OCI-LY3 (cell line): Measurements from ENCODE around the gene ERC1.
"Not testable (repeated sequence)": the region's sequence is repeated elsewhere in the genome, so short reads cannot be mapped to it uniquely, and the experiment has no call there.

Source experiments
- H2AFZ ChIP-seq: fragments of 200-600, 300-600 bp; shearing (Covaris generic); 2 replicates; pipeline ENCODE4 v1.6.0; 2014; ENCODE audit warnings: antibody characterized with exemption, low read depth, low read length
- H3K27ac ChIP-seq: fragments of 200-600, 300-600 bp; sonication (generic); 2 replicates; pipeline ENCODE4 v1.5.1; 2014; ENCODE audit warnings: mild to moderate bottlenecking, low read length, moderate library complexity, mixed read lengths
- H3K27me3 ChIP-seq: fragments of 200-600, 300-600 bp; sonication (generic); 2 replicates; pipeline ENCODE4 v1.6.1; 2014; ENCODE audit warnings: low read depth, low read length, mixed read lengths
- H3K36me3 ChIP-seq: fragments of 200-600, 300-600 bp; sonication (generic); replicated peaks from 2 replicates; pipeline ENCODE3; 2014; ENCODE audit warnings: low read depth, low read length, mixed read lengths
- H3K4me1 ChIP-seq: fragments of 300-600, 200-600 bp; sonication (generic); 2 replicates; pipeline ENCODE4 v1.6.1; 2014; ENCODE audit warnings: low read length, mixed read lengths
- H3K4me2 ChIP-seq: fragments of 200-600, 300-600 bp; sonication (generic); 2 replicates; pipeline ENCODE4 v1.6.1; 2014; ENCODE audit warnings: low read length, mixed read lengths
- H3K4me3 ChIP-seq: fragments of 300-600, 200-600 bp; sonication (generic); 2 replicates; pipeline ENCODE4 v1.5.1; 2014; ENCODE audit warnings: antibody characterized with exemption, mild to moderate bottlenecking, low read length, moderate library complexity
- H3K79me2 ChIP-seq: fragments of 300-600, 200-600 bp; shearing (Covaris generic); 2 replicates; pipeline ENCODE4 v1.6.1; 2014; ENCODE audit warnings: mild to moderate bottlenecking, low read length, mixed read lengths
- H3K9ac ChIP-seq: fragments of 300-600, 200-600 bp; shearing (Covaris generic); 2 replicates; pipeline ENCODE4 v1.6.0; 2014; ENCODE audit warnings: mild to moderate bottlenecking, low read length, moderate library complexity
- H3K9me3 ChIP-seq: fragments of 200-600, 300-600 bp; shearing (Covaris generic); 2 replicates; pipeline ENCODE4 v1.6.1; 2014; ENCODE audit warnings: low read length, mixed read lengths; ENCODE audit not compliant: insufficient read depth
- H4K20me1 ChIP-seq: fragments of 200-600, 300-600 bp; sonication (generic); 2 replicates; pipeline ENCODE4 v1.6.1; 2016; ENCODE audit warnings: low read length, mixed read lengths; ENCODE audit not compliant: insufficient read depth
- EZH2phosphoT487 ChIP-seq: fragments of 200-600 bp; shearing (Covaris generic); IDR thresholded peaks from 2 replicates; pipeline ENCODE4 v1.6.1; 2018; ENCODE audit warnings: antibody characterized with exemption, mixed run types, low read depth
- TF ChIP-seq, protein P1 (sequence below): fragments of 200-600, 300-600 bp; sonication (generic); IDR thresholded peaks from 2 replicates; pipeline ENCODE4 v1.5.1; 2014; ENCODE audit warnings: antibody characterized with exemption, low read length, low read depth

ERC1 gene

DNA sequence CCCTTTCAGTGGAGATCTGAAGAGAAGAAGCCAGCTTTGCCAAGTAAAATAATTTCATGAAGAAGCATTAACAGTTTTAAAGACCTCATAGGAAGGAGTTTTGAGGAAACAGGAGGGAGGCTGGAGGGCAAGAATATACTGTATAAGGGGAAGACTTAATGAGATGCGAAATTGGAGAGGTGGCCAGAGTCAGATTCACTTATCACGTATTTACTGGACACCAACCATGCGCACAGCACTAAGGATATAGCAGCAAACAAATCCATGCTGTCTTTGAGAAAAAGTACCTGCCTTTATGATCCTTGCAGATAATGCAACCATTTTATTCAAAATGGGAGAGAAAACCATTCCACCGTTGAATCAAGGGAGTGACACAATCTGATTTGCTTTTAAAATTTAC is 100.3 kb downstream of the ERC1 start:
- Histone ChIP-seq H3K4me2 (no peak overlapping the region), H4K20me1 (peaks cover 11% of the 10 kb centered on the region; the same call in 1 of the 2 replicates), H3K36me3 (no peaks in the 10 kb centered on the region), H3K27ac (no peak overlapping the region), H3K4me1 (peaks cover 6% of the 10 kb centered on the region; the same call in 1 of the 2 replicates), H3K9ac (no peak overlapping the region), H3K9me3 (no peaks in the 10 kb centered on the region), H3K27me3 (no peaks in the 10 kb centered on the region), H3K4me3 (no peak overlapping the region), H2AFZ (no peak overlapping the region), H3K79me2 (peaks cover 3% of the 10 kb centered on the region)
- TF ChIP-seq, protein P1, sequence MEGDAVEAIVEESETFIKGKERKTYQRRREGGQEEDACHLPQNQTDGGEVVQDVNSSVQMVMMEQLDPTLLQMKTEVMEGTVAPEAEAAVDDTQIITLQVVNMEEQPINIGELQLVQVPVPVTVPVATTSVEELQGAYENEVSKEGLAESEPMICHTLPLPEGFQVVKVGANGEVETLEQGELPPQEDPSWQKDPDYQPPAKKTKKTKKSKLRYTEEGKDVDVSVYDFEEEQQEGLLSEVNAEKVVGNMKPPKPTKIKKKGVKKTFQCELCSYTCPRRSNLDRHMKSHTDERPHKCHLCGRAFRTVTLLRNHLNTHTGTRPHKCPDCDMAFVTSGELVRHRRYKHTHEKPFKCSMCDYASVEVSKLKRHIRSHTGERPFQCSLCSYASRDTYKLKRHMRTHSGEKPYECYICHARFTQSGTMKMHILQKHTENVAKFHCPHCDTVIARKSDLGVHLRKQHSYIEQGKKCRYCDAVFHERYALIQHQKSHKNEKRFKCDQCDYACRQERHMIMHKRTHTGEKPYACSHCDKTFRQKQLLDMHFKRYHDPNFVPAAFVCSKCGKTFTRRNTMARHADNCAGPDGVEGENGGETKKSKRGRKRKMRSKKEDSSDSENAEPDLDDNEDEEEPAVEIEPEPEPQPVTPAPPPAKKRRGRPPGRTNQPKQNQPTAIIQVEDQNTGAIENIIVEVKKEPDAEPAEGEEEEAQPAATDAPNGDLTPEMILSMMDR, result no peak
- no peak for TF ChIP-seq EZH2phosphoT487

DNA sequence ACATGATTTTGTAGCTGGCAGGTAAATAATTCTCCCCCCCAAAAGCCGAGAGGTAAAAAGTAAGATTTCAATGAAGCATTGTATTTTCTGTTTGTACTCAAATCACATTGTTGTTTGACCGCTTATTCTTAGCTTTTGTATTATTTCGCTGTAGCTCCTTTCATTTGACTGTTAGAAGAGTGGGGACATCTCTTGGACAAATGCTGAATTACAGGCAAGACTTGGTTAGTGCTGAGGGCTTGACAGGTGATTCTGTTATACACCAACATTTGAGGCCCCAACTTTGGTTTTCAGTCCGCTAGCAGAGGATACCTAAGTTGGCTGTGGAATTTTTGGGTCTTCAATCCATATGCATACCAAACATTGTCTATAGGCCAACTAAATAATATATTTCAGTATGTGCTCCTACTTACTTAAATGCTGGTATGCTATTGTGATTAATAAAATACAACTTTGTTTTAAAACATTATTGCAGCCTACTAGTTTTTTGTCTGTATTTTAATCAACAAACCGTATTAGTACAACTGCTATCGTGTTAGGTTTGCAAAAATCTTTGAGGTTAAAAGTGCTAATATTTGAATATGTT is 102.2 kb downstream of the ERC1 start:
- Histone ChIP-seq H3K27ac (no peak overlapping the region), H3K36me3 (no peaks in the 10 kb centered on the region), H3K4me2 (no peak overlapping the region), H3K27me3 (no peaks in the 10 kb centered on the region), H2AFZ (no peak overlapping the region), H3K4me3 (no peak overlapping the region), H3K79me2 (peaks cover 12% of the 10 kb centered on the region), H4K20me1 (peaks cover 12% of the 10 kb centered on the region; the same call in 1 of the 2 replicates), H3K4me1 (peaks cover 7% of the 10 kb centered on the region; the same call in 1 of the 2 replicates), H3K9ac (no peak overlapping the region), H3K9me3 (no peaks in the 10 kb centered on the region)
- no peak for TF ChIP-seq EZH2phosphoT487
- TF ChIP-seq, protein P1, result peak; percentile 76

DNA sequence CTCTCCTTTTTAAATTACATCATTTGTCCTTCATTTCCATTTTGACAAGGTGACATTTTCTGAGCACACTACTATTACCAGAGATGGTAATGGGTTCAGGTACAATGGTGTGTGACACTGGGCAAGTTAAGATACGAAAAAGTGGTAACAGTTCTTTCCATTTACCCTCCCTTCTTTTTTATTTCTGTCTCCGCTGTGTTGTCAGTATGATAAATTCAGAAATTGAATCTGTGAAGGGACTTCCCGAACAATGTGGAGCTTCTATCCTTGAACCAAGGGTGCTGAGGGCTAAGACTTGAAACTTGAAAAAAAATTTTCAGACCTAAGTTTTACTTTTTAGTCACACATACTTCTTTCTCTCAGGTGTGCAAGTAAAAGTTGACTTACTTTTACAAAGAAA is 103.7 kb downstream of the ERC1 start:
- Histone ChIP-seq H3K79me2 (peaks cover 18% of the 10 kb centered on the region), H3K4me3 (no peak overlapping the region), H3K9me3 (no peaks in the 10 kb centered on the region), H3K4me2 (peak overlapping the region; percentile 19; the same call in 1 of the 2 replicates), H3K36me3 (no peaks in the 10 kb centered on the region), H3K9ac (no peak overlapping the region), H3K4me1 (peaks cover 21% of the 10 kb centered on the region), H3K27me3 (no peaks in the 10 kb centered on the region), H2AFZ (no peak overlapping the region), H4K20me1 (peaks cover 19% of the 10 kb centered on the region), H3K27ac (no peak overlapping the region)
- TF ChIP-seq, protein P1, result no peak
- TF ChIP-seq EZH2phosphoT487, result no peak

DNA sequence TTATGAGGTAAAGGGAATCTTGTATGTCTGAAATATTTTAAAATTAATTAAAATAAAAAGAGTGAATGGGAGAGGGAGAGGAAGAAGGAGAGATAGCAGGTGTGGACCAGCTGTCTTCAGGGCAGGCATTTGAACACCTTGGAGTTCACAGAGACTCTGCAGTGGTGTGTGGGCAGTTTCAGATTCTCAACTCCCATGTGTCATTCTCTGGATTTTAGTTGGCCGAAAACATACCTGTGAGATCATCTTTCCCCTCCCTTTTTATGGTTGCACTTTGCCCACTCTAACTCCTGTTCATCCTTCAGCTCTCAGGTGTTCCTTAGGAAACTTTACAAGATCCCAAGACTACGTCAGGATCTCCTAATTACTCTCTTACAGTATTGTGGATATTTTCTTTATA is 108.1 kb downstream of the ERC1 start:
- TF ChIP-seq, protein P1, result no peak
- no peak for TF ChIP-seq EZH2phosphoT487
- Histone ChIP-seq H3K9me3 (no peaks in the 10 kb centered on the region), H3K4me2 (peak overlapping the region; percentile 13), H3K27ac (no peak overlapping the region), H3K79me2 (peaks cover 35% of the 10 kb centered on the region), H2AFZ (no peak overlapping the region), H4K20me1 (peaks cover 19% of the 10 kb centered on the region; the same call in 1 of the 2 replicates), H3K4me3 (no peak overlapping the region), H3K27me3 (no peaks in the 10 kb centered on the region), H3K36me3 (no peaks in the 10 kb centered on the region), H3K9ac (no peak overlapping the region), H3K4me1 (peaks cover 23% of the 10 kb centered on the region)

DNA sequence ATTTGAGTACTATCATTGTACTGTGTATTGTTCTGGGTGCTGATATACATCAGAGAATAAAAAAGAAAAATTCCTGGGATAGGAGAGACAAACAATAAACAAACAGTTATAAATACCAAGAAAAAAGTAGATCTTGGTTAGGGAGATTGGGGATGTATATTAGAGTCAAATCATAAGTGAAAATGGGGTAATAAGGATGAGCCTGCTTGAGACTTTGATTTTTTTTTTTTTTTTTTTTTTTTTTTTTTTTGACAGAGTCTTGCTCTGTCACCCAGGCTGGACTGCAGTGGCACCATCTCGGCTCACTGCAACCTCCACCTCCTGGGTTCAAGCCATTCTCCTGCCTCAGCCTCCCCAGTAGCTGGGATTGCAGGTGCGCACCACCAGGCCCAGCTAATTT is 108.6 kb downstream of the ERC1 start:
- not testable (repeated sequence) for H2AFZ ChIP-seq, H3K9ac ChIP-seq, H3K9me3 ChIP-seq, H3K27me3 ChIP-seq, H3K4me3 ChIP-seq, H3K27ac ChIP-seq, H3K36me3 ChIP-seq
- peak overlapping the region; percentile 13 for H3K4me2 ChIP-seq
- H3K79me2 ChIP-seq, result peaks cover 33% of the 10 kb centered on the region
- peaks cover 19% of the 10 kb centered on the region; the same call in 1 of the 2 replicates for H4K20me1 ChIP-seq
- H3K4me1 ChIP-seq, result peaks cover 21% of the 10 kb centered on the region
